Panc1 (cell line): ENCODE measurements around the gene SLC36A3. TPM values are rescaled to one million over a fixed set of nuclear protein-coding genes. Genes with fewer than 3 reads are reported as not detected.

Source experiments
- ATAC-seq: fragments of 200-7000 bp; cut with Tn5 transposase; 2 replicates; pipeline ENCODE4 v1.9.1; 2020; ENCODE audit warnings: mild to moderate bottlenecking, moderate library complexity
- BruUV-seq: library from RNA; stranded (reverse); fragments of 400-500 nt; replicated peaks from 2 replicates; lab custom pipeline; 2021; lab: Mats Ljungman, UMichigan
- CTCF ChIA-PET: fragments of 300-600 bp; sonication (Branson Sonifier 250); formaldehyde crosslinking; loops from one replicate; lab custom pipeline; 2022; ENCODE audit warnings: antibody characterized with exemption; lab: Charles Lee
- POLR2A ChIA-PET: fragments of 300-600 bp; sonication (Branson Sonifier 250); formaldehyde crosslinking; loops from one replicate; lab custom pipeline; 2022; ENCODE audit warnings: antibody characterized with exemption; lab: Charles Lee
- DNase-seq: peaks from one replicate; pipeline ENCODE4 v3.0.0-alpha.2; 2010; ENCODE audit warnings: low read depth, low spot score
- H3K27ac ChIP-seq: 2 replicates; pipeline ENCODE4 v1.5.1; 2011; ENCODE audit warnings: mild to moderate bottlenecking, low read length, inconsistent platforms
- H3K27me3 ChIP-seq: fragments of 200-500 bp; sonication (Bioruptor generic); 2 replicates; pipeline ENCODE4 v1.6.0; 2014; ENCODE audit warnings: low read length, inconsistent platforms; ENCODE audit not compliant: control insufficient read depth, insufficient read depth
- H3K36me3 ChIP-seq: fragments of 200-500 bp; sonication (Bioruptor generic); 2 replicates; pipeline ENCODE4 v1.5.1; 2014; ENCODE audit warnings: inconsistent platforms, mild to moderate bottlenecking, low read length, moderate library complexity; ENCODE audit not compliant: control insufficient read depth, insufficient read depth
- H3K4me1 ChIP-seq: 2 replicates; pipeline ENCODE4 v1.5.1; 2011; ENCODE audit warnings: inconsistent platforms, mild to moderate bottlenecking, low read length, moderate library complexity; ENCODE audit not compliant: control insufficient read depth, insufficient read depth
- H3K4me3 ChIP-seq, 2 experiments: 2 replicates each; pipeline ENCODE4 v1.5.1; 2011 to 2012; ENCODE audit warnings: low read depth in 2 of 2, low read length in 2 of 2, mild to moderate bottlenecking in 2 of 2, inconsistent platforms in 1 of 2, moderate library complexity in 1 of 2
- H3K9me3 ChIP-seq: fragments of 200-500 bp; sonication (Bioruptor generic); 2 replicates; pipeline ENCODE4 v1.5.1; 2014; ENCODE audit warnings: low read depth, mild to moderate bottlenecking, inconsistent platforms, low read length, moderate library complexity; ENCODE audit not compliant: control insufficient read depth, insufficient read depth
- CTCF ChIP-seq: fragments of 450-650 bp; IDR thresholded peaks from 2 replicates; pipeline ENCODE4 v1.5.1; 2017; ENCODE audit warnings: mild to moderate bottlenecking
- POLR2AphosphoS5 ChIP-seq: IDR thresholded peaks from 2 replicates; pipeline ENCODE4 v1.6.1; 2012; ENCODE audit warnings: mild to moderate bottlenecking, low read depth, low read length, moderate library complexity
- REST ChIP-seq, 2 experiments: IDR thresholded peaks; 2 replicates each; pipeline ENCODE4 v1.6.1; 2011 to 2012; ENCODE audit warnings: low read depth in 2 of 2, control low read depth in 1 of 2, low read length in 1 of 2, mild to moderate bottlenecking in 1 of 2, moderate library complexity in 1 of 2; ENCODE audit not compliant: insufficient read depth in 1 of 2
- SIN3A ChIP-seq: IDR thresholded peaks from 2 replicates; pipeline ENCODE4 v1.6.1; 2012; ENCODE audit warnings: low read depth, mild to moderate bottlenecking, low read length, moderate library complexity, borderline replicate concordance; ENCODE audit not compliant: insufficient read depth
- TCF7L2 ChIP-seq: IDR thresholded peaks from 2 replicates; pipeline ENCODE4 v1.6.1; 2011; ENCODE audit warnings: mild to moderate bottlenecking, low read depth, low read length, inconsistent platforms
- in situ Hi-C: cut with HindIII; loops from 2 replicates; pipeline ENCODE4 v1.10.0; 2016; ENCODE audit warnings: low sequenced_read_pairs, low pct_unique_long_range_greater_than_20kb
- intact Hi-C: fragments of 100-400 bp; cut with micrococcal nuclease; formaldehyde crosslinking; loops from one replicate; pipeline ENCODE4 v1.10.0; 2022; ENCODE audit not compliant: unreplicated experiment
- total RNA-seq: library from RNA; stranded (reverse); gene quantifications from one replicate; pipeline ENCODE4 v1.2.1, GENCODE V29; 2021; ENCODE audit not compliant: unreplicated experiment

The SLC36A3 gene
- total RNA-seq, 1 experiment from 2014 or later = not detected

- Histone ChIP-seq H3K9me3 (no peaks in the 10 kb centered on the region), H3K27ac (no peak overlapping the region), H3K4me3 (no peak overlapping the region), H3K27me3 (no peaks in the 10 kb centered on the region), H3K36me3 (no peaks in the 10 kb centered on the region; the same call in 1 of the 2 replicates), H3K4me1 (0 out of 2 replicates have a peak, but pooled peaks cover 3% of the 10 kb centered on the region)
- intact Hi-C loops (no loop called here), in situ Hi-C loops (no loop called here)
- ATAC-seq (no peak), DNase-seq (no peak)
- TF ChIP-seq REST (IDR thresholded peaks at IDR 0.05; ENCODE audit: insufficient read depth in 1 of 2, low read depth in 2 of 2, low read length in 1 of 2) (no peak), TCF7L2 (no peak), CTCF (no peak), POLR2AphosphoS5 (no peak), SIN3A (no peak)
- no TSS peak for BruUV-seq
- ChIA-PET CTCF (no interaction called here), POLR2A (no interaction called here)
These were observed 45.4 kb downstream of the SLC36A3 start for GRCh38 chr5:151258201-151258611.

- no TSS peak for BruUV-seq
- DNase-seq (peak; percentile 33), ATAC-seq (peak; percentile 5; the same call in 1 of the 2 replicates)
- intact Hi-C loops = no loop called here
- CTCF ChIA-PET = no interaction called here
- TF ChIP-seq CTCF (no peak), POLR2AphosphoS5 (no peak), SIN3A (no peak), REST (IDR thresholded peaks at IDR 0.05; ENCODE audit: insufficient read depth in 1 of 2, low read depth in 2 of 2, low read length in 1 of 2) (no peak), TCF7L2 (no peak)
- no peak overlapping the region for H3K27ac ChIP-seq
- H3K27me3 ChIP-seq = no peaks in the 10 kb centered on the region
- in situ Hi-C loops = no loop called here
- no peaks in the 10 kb centered on the region for H3K9me3 ChIP-seq
- no peaks in the 10 kb centered on the region; the same call in 1 of the 2 replicates for H3K36me3 ChIP-seq
- H3K4me1 ChIP-seq = 0 out of 2 replicates have a peak, but pooled peaks cover 3% of the 10 kb centered on the region
- POLR2A ChIA-PET = no interaction called here
- H3K4me3 ChIP-seq = no peak overlapping the region
These were observed 45.8 kb downstream of the SLC36A3 start for GRCh38 chr5:151257731-151258181.
